Fibroblast of skin of right biceps (primary cell): ENCODE measurements around the gene TINCR.

Experiments used
- DNase-seq: peaks from one replicate; pipeline ENCODE4 v3.0.0-alpha.2; 2013

TINCR gene

DNA sequence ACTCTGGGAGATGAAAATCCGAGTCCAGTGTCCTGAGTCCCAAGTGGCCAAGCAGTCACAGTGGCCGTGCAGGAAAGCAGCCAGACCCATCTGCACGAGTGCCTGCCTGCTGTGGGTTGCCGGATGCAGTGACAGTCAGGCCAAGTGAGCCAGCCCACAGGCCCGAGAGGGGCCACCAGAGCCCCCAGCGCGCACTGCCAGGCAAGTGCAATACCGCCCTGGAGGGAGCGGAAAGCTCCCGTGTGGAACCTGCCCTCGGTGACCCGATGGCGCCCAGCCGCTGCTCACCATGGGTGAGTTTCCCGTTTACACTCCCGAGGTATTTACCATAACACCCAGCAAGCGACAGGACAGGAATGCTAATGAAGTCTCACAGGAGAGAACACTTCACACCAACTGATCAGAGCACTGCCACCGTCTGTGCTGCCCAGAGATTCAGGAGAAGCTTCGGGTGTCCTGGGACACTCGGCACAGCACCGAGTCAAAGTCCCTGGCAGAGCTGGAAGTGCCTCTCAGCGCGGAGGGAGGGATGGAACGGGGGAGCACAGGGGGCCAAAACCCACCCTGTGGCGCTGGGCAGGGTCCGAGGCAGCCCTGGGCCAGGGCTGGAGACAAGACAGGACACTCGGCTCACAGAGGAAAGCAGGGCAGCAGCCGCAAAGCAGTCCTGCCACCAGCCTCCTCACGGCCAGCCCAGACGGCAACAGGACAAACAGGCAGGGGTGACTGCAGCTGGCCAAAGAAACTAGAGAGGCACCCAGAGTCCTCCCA is 21.3 kb upstream of the TINCR start:
- DNase-seq = no peak

DNA sequence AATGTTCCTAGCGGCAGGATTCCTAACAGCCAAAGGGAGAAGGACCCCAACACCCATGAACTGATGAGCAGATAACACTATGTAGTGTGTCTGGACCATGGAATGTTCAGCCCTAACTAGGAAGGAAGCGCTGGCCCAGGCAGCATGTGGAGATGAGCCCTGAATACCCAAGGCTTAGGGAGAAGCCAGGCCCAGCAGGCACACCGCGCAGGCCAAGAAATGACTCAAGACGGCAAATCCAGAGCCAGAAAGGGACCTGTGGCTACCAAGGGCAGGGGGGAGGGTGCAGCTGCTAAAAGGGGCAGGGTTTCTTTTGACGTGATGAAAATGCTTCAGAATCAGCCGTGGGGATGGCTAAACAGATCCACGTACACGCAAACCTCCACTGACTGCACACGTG is 20.7 kb upstream of the TINCR start:
- no peak for DNase-seq

DNA sequence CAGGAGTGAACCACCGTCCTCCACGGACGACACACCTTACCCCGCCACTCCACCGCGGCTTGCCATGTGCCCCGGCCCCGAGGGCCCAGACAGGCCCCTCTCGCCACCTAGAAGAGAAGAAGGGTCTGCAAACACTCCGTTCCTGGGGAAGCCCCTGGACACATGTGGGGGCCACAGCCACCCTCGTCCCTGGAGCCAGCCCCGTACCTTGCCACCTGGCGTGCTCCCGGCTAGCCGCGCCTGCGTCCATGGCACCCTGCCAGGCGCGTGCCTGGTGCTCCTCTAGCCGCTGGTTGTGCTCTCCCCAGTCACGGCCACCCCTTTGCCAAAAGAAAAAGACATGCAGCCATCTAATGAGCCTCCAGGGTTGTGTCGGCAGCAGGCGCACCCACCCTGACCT is 19.9 kb upstream of the TINCR start:
- no peak for DNase-seq

DNA sequence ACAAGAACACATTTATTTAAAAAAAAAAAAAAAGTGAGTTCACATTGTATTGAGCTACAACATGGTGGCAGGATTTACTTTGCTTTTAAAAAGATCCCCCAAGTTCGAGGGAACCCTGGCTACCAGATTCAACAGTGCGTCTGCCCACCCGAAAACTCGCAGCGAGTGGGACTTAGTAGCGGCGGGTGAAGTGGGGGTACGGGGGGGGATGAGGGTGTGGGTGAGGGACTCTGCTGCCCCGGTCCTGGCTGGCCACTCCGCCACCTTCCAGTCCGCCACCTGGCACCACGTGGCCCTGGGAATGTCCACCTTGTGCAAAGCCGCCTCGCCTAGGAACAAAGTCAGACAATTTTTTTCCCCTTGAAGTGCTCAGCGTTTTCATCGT is 19.3 kb upstream of the TINCR start:
- no peak for DNase-seq

DNA sequence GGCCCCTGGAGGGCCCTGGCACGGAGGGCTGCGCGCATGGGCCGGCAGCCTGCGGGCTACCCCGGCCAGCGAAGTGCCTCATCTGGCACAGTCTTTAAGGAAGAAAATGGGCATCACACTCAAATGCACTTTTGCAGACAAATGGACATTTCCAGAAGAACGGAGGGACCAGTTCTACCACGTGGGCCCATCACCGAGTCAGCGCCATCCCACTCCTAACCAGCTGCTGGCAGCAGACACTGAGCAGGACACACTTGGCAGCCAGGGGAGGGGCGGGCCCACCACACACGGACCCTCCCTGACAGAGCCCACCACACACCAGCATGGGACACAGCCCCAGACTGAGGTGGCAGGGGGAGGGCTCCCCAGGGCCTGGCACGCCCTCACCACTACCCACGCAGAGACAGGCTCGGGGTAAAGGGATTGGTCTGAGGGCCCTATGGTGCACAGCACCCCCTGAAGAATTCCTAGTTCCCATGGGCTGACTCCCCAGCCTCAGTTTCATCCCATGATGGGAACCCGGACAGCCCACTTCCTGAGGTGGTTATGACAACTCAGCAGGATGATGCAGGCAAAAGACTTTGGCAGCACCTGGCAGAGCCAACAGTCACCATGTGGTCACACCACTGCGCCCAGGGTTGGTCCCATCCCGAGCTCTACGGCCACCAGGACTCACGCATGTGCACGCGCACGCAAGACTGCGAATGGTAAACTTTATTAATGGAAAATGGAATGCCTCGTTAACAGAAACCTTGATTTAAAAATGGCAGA is 18.7 kb upstream of the TINCR start:
- no peak for DNase-seq

DNA sequence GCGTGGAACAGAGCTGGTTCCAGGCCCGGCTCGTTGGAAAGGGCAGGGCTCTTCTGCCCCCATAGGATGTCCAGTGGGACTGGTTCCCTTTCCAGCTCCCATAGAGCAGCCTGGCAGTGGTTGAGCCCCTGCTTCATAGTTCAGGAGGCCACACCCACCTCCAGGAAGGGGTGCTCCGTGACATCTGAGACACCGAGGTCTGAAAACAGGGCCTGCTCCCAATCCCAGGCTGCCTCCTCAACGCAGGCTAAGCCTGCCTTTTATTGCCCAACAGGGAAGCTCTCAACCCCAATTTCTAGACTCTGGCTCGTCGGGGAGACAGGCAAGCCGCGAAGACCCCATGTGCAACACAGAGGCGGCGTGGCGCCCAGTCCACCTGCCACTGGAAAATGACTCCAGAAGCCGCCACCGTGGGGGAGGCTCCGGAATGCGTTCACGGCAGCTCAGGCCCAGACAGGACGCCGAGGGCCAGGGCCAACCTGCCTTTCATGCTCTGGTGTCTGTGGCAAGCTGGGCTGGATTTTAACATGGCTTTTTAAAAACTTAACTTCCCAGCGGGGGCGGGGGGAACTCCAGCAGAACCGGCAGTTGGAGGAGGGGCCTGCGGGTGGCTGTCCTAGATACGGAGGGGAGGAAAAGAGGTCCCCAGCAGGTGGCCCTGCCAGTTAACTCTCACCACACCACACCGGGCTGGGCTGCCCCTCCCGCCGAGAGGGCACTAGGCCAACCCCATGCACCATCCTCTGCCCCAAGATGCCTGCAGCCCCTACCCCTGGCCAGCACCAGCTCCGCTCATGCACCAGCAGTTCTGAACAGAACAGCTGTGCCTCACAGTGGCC is 17.9 kb upstream of the TINCR start:
- DNase-seq = no peak

DNA sequence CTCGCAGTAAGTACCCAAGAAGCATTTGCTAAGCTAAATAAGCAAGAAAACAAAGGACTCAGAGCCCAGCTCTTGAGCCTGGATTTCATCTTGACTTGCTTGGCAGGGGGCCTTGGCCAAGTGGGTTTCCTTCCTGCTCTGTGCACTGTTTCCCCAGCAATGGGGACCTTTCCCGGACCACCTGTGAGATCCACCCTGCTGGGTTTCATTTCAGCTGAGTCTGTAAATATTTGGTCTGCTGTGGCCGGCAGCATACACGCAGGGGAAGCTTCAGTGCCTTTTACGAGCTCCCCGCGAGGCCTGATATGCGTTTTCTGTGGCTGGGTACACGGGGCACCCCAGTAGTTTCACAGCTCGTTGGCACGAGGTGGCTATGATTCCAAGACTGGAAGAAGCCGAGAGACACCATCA is 12.4 kb upstream of the TINCR start:
- no peak for DNase-seq

DNA sequence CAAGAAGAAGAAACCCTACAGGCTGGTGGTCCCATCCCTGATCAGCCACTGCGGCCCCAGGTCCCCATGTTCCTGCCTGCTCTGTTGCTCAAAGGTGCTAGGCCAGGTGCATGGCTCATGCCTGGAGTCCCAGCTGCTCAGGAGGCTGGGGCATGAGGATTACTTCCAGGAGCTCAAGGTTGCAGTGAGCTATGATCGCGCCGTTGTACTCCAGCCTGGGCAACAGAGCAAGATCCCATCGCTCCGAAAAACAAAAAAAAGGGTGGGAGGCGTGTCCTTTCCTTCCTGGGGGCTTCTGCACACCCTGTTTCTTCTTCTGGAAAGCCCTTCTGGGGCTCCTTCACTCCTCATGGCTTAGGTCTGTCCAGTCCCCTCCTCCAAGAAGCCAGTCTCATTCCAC is 11.9 kb upstream of the TINCR start:
- no peak for DNase-seq

DNA sequence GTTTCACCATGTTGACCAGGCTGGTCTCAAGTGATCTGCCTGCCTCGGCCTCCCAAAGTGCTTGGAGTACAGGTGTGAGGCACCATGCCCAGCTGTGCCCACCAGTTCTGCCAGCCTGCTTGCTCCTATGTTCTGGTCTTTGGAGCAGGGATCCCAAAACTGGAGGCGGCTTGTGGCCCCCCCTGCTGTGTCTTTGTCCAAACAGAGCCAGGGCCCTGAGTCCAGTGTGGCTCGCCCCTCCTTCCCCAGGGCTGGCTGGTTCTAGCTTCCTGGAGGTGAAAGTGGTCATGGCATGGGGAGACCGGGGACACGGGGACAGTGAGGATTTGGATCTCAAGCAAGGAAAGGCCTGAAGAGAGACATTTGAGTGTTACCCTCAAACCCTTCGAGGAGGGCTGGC is 11.5 kb upstream of the TINCR start:
- DNase-seq = no peak

DNA sequence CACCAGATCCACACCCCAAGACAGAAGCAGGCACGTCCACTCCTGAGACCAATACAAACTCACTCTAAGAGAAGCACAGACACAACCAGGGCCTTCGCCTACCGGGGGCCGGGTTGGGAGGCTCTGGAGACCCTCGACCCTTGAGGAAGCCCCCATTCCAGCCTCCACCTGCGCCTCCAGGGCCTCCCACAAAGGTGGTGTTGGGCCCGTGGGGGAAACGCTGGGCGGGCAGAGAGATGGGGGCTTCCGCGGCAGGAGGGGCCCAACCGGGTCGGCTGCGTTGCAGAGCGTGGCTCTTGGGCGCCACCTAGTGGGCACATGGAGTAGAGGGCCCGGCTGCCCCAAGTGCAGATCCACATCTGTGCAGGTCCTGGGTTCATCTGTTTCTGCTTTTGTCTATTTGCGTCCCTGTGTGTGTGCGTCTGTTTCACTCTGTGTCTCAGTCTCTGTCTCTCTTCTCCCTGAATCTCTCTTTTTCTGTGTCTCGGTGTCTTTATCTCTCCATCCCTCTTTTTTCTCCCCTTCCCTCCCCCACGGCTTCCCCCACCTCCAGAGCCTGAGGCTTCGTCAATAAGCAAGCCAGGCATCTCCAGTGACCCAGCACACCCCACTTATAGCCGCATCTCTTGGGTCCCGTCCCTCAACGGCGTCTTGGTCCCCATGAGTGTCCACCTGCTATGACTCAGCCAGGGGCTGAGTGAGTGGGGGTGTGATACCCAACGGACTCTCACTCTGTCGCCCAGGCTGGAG is 10.5 kb upstream of the TINCR start:
- peak; percentile 46 for DNase-seq

DNA sequence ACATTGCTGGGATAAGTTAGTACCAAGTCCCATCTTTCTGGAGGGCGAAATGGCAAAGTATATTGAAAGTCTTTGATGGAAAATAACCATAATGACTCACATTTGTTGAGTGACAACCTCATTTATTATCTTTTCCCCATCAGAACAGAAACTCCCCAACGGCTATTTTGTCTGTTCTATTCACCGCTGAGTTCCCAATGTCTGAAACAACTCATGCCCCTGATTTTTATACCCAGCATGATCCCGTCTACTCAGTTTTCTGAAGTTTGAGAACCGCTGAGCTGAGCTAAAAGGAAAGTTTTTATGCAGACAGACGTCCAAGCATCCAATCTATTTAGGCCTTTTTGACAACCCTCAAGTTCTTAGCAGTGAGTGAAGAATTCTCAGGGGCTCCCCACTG is 7.8 kb upstream of the TINCR start:
- DNase-seq = no peak

DNA sequence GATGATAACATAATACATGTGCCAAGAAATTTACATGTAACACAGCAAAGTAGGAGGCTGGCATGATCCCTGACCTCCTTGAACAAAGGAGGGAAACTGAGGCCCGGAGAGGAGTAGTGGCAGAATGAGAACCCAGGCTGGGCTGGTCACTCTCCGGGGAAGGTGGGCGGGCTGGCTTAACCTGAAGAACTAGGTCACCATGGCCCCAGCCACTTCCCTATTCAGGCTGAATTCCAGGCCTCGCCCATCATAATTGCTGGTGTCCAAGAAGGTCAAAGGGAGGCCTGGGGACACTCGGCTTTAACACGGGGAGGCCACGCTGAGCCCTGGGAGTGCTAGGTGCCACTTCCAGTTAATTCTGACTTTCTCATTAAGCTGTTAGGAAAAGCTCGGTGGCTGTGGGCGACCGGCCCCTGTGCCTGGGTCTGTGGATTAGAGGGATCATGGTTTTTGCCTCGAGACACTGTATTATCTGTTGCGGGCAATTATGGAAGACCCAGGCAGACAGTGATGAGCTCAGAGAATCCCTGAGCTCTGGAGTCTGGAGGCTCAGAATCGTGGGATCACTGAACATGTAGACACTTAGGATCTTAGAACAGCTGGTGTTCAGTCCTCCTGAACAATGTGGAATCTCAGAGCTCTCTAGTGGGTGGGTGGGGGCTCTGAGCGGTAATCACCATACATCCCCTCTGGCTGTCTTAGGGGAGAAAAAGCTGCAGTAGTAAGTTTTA is 5.0 kb upstream of the TINCR start:
- DNase-seq = no peak

DNA sequence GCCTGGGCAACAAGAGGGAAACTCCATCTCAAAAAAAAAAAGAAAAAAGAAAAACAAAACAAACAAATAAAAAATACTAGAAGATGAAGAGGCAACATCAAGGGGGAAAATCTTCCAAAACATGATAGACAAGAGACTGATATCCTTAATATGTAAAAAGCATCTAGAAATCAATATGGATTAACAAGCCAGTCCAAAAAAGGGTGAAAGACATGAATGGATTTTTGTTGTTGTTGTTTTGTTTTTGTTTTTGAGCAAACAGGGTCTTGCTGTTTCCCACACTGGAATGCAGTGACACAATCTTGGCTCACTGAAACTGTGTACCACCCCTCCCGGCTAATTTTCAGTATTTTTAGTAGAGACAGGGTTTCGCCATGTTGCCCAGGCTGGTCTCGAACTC is 4.0 kb upstream of the TINCR start:
- DNase-seq = no peak

DNA sequence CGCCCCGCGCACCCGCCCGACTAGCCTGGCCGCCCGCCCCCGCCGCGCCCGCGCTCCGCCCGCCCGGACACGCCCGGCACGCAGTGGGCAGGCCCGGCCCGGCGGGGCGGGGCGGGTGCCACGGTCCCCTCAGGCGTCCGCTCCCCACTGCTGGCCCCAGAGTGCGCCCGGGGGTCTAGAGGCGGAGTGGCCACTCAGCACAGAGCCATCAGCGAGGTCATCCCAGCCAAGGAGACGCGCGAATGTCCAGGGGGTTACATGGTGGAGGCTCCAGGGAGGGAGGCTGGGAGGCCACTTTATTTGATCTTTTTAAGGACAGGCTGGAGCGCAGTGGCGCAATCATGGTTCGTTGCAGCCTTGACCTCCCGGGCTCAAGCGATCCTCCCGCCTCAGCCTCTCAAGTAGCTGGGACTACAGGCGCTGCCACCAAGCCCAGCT is 236 bp upstream of the TINCR start:
- no peak for DNase-seq

DNA sequence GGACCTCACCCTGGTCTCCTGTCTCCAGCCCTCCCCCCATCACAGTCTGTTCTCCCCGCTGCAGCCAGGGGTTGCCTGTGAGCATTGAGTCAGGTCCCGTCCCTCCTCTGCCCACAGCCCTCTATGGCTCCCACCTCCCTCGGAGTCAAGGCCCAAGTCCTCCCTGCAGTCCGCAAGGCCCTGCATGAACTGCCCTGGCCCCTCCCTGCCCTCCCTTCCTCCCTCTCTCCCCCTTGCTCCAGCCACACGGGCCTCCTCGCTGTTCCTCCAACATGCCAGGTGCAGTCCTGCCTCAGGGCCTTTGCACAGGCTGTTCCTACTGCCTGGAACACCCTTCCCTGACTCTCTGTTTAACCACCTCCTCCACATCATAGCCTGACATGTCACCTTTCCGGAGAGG is 2.8 kb downstream of the TINCR start:
- no peak for DNase-seq

DNA sequence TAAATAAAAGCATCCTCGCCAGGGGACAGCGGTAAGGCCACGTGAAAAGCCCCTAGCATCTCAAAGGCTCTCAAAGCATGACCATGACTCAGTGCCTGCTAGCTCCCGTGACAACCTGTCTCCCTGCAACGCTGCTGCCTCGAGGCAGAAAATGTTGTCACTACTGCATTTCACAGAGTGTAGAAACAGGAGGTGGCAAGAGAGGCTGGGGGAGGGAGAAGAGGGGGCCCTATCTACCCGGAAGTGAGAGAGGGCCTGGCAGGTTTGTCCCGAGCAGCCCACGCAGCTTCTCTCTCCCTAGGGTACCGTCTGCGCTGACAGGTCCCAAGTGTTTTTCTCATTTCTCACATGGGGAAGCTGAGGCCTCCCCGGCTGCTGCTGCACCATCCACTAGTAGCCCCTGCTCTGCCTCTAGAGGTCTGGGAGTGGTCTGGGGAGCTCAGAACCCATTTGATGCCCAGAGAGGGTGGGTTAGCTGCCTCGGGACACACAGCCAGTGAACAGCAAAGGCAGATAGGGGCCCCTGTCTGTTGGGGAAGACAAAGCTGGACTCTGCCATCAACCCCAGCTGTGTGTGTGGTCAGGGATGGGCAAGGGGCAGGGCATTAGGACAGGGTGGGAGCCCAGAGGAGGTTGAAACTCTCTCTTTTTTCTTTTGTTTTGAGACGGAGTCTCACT is 3.7 kb downstream of the TINCR start:
- no peak for DNase-seq

DNA sequence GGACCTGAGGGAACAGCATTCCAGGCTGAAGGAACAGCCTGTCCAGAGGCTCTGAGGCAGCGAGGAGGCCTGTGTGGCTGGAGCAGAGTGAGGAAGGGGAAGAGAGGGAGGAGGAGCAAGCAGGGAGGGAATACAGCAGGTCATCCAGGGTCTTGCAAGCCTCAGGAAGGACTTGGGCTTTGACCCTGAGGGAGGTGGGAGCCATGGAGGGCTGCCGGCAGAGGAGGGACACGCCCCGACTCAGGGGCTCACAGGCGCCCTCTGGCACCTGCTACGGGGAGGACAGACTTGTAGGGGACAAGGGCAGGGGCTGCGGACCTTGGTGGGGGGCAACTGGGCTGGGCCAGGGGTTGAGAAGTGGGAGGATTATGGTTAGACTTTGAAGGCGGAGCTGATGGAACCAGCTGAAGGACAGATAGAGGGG is 4.7 kb downstream of the TINCR start:
- DNase-seq = no peak

DNA sequence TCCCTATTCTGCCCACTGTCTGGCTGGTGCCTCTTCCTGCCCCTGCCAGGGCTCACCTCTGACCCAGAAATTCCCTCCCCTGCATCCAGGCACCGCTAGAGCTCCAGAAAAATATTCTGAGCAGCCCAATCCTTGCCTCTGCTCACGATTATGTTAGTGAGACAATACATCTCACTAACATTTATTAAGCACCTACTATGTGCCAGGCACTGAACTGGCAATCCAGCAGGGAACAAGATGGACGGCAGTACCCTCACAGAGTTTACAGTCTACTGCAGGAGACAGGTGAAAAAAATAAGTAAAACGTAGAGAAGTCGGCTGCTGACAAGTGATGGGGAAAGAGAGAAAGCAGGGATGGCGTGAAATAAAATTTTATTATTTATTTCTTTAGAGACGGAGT is 5.5 kb downstream of the TINCR start:
- no peak for DNase-seq

DNA sequence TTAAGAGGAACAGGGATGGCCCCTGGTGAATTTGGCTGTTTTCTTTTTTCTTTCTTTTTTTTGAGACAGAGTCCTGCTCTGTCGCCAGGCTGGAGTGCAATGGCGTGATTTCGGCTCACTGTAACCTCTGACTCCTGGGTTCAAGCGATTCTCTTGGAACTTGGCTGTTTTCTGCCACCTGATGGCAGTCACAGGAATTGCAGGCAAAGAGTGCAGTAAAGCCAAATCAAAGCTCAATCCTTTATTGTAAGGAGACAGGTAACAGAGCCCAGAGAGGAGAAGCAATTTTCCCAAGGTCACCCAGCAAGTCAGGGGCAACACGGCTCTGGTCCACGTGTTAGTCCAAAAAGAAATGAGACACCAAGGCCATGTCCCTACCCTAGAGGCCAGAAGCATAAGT is 6.2 kb downstream of the TINCR start:
- no peak for DNase-seq

DNA sequence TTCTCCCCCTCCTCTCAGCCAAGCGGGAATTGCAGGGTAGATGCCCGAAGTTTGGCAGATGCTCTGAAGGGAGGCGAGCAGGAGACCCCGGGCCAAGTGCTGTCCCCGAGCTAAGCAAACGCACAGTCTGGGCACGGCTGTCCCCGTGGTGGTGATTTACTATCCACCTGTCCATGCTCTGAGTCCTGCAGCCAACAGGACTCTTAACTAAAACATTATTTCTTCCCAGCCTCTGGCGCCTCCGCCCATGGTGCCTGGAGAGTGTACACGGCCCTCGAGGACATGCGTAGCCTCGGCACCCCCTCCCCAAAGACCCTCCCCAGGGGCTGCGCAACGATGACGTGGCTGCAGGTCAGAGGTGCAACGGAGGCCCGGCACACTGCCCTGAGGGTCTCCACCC is 7.6 kb downstream of the TINCR start:
- DNase-seq = no peak

DNA sequence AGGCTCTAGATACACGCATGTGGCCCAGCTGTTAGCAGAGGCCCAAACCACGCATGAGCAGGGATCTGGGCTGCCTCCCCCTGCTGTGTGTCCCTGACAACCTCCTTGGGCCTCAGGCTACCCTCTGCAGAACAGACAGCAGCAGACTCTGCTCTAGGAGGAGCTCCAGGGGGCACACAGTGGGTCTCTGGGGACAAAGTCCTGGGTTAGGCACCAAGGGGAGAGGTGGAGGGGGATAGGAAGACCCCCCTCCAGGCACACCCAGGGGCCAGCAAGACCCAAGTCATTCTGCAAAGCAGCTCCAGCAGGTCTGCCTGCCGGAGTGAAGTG is 8.0 kb downstream of the TINCR start:
- no peak for DNase-seq

DNA sequence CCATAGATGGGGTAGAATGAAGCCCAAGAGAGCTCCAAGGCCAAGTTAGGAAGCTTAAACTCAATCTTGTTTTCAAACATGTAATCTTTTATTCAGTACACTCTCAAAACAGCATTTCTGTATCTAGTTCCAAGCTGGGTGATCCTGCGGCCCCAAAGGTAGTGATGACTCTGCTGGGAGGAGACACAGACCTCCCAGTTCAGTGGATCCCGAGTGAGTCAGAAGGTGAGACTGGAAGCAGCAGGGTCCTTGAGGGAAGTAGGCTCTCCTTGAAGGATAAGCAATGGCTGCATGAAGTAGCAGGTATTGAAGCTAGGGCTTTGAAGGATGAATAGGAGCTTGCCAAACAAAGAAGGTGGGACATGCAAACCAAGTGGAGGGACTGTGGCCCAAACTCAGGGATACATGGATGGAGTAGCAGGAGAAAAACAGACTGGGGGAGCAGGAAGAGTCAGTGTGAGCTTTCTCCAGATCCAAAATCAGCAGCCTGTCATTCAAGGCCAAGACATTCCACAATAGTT is 9.6 kb downstream of the TINCR start:
- DNase-seq = no peak
